ENCODE data around the gene TFB1M. TPM values are rescaled to one million over a fixed set of nuclear protein-coding genes. Genes with fewer than 3 reads are reported as not detected.
"Not testable (repeated sequence)": the region's sequence is repeated elsewhere in the genome, so short reads cannot be mapped to it uniquely, and the experiment has no call there.

Gene TFB1M
- total RNA-seq, 1 donor from 2014 or later: 12.6 TPM

GRCh38 chr6:155330133-155330734, 15.9 kb upstream of the TFB1M start:
- DNase-seq (ENCODE audit: low spot score in 2 of 2) (no peak), FAIRE-seq (no peak)

- FAIRE-seq: no peak
- DNase-seq (ENCODE audit: low spot score in 2 of 2): no peak
Observed at GRCh38 chr6:155329460-155330132, 15.3 kb upstream of the TFB1M start.

- FAIRE-seq: no peak
- DNase-seq (ENCODE audit: low spot score in 2 of 2): no peak
Observed at GRCh38 chr6:155328539-155329459, 14.5 kb upstream of the TFB1M start.

- FAIRE-seq: no peak
- no peak for DNase-seq (ENCODE audit: low spot score in 2 of 2)
Observed at GRCh38 chr6:155328074-155328538, 13.8 kb upstream of the TFB1M start.

- FAIRE-seq (peak; percentile 66), DNase-seq (ENCODE audit: low spot score in 2 of 2) (peak in 1 of 2 donors; percentile 20)
Observed at GRCh38 chr6:155327326-155328073, 13.2 kb upstream of the TFB1M start.

GRCh38 chr6:155325700-155326516, 11.6 kb upstream of the TFB1M start:
- FAIRE-seq (no peak), DNase-seq (ENCODE audit: low spot score in 2 of 2) (no peak)

- DNase-seq (ENCODE audit: low spot score in 2 of 2) (no peak), FAIRE-seq (no peak)
Observed at GRCh38 chr6:155324993-155325392, 10.7 kb upstream of the TFB1M start.

- FAIRE-seq: no peak
- DNase-seq (ENCODE audit: low spot score in 2 of 2): no peak
Observed at GRCh38 chr6:155324172-155324571, 9.9 kb upstream of the TFB1M start.

- no peak for DNase-seq (ENCODE audit: low spot score in 2 of 2)
- no peak for FAIRE-seq
Observed at GRCh38 chr6:155319902-155320301, 5.6 kb upstream of the TFB1M start.

- DNase-seq (ENCODE audit: low spot score in 2 of 2) (no peak), FAIRE-seq (peak; percentile 74)
Observed at GRCh38 chr6:155317186-155317585, 2.9 kb upstream of the TFB1M start.

- FAIRE-seq (no peak), DNase-seq (ENCODE audit: low spot score in 2 of 2) (no peak)
Observed at GRCh38 chr6:155316419-155316818, 2.1 kb upstream of the TFB1M start.

GRCh38 chr6:155315516-155315871, 1.2 kb upstream of the TFB1M start:
- no peak for FAIRE-seq

GRCh38 chr6:155314773-155315515, 660 bp upstream of the TFB1M start:
- FAIRE-seq: peak; percentile 30
- peak in 1 of 2 donors; percentile 3 for DNase-seq (ENCODE audit: low spot score in 2 of 2)

More at GRCh38 chr6:155315516-155315871, 1.2 kb upstream of the TFB1M start:
- DNase-seq (ENCODE audit: low spot score in 2 of 2): no peak

GRCh38 chr6:155313602-155314091, 637 bp downstream of the TFB1M start:
- DNase-seq (ENCODE audit: low spot score in 2 of 2): no peak
- no peak for FAIRE-seq

GRCh38 chr6:155312950-155313349, 1.3 kb downstream of the TFB1M start:
- FAIRE-seq; DNase-seq (ENCODE audit: low spot score in 2 of 2): not testable (repeated sequence)

- DNase-seq (ENCODE audit: low spot score in 2 of 2) (no peak), FAIRE-seq (no peak)
Observed at GRCh38 chr6:155311583-155311982, 2.7 kb downstream of the TFB1M start.

GRCh38 chr6:155311086-155311485, 3.2 kb downstream of the TFB1M start:
- DNase-seq (ENCODE audit: low spot score in 2 of 2): no peak
- FAIRE-seq: no peak

- no peak for FAIRE-seq
- DNase-seq (ENCODE audit: low spot score in 2 of 2): no peak
Observed at GRCh38 chr6:155310596-155310995, 3.7 kb downstream of the TFB1M start.

GRCh38 chr6:155309150-155309549, 5.1 kb downstream of the TFB1M start:
- peak; percentile 31 for FAIRE-seq

More at GRCh38 chr6:155309150-155309549, 5.1 kb downstream of the TFB1M start:
- no peak for DNase-seq (ENCODE audit: low spot score in 2 of 2)
